AG09319 (cell line): Measurements from ENCODE around the gene ARSG.
"Not testable (repeated sequence)": the region's sequence is repeated elsewhere in the genome, so short reads cannot be mapped to it uniquely, and the experiment has no call there.

Source experiments
- DNase-seq: peaks from one replicate; pipeline ENCODE4 v3.0.0-alpha.2; 2010; ENCODE audit warnings: low read depth; ENCODE audit errors: extremely low read depth
- TF ChIP-seq, protein P1 (sequence below): IDR thresholded peaks from 2 replicates; pipeline ENCODE4 v1.5.1; 2011; ENCODE audit warnings: low read depth, mild to moderate bottlenecking, inconsistent platforms, low read length, moderate library complexity

The ARSG gene

DNA sequence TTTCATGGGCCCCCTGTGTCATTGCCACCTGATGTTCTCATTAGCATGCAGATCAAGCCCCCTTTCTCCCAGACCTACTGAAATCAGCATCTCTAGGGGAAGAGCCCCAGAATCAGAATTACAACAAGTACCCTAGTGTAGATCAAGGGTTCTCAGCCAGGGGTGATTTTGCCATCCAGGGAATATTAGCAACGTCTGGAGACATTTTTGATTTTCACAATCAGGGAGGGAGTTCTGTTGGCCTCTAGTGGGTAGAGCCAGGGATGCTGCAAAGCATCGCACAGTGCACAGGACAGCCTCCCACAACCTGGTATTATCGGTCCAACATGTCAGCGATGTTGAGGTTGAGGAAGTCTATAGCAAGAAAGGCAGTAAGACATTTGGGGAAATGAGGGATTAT lies 36.1 kb upstream of the ARSG start:
- no peak for DNase-seq
- TF ChIP-seq, protein P1, sequence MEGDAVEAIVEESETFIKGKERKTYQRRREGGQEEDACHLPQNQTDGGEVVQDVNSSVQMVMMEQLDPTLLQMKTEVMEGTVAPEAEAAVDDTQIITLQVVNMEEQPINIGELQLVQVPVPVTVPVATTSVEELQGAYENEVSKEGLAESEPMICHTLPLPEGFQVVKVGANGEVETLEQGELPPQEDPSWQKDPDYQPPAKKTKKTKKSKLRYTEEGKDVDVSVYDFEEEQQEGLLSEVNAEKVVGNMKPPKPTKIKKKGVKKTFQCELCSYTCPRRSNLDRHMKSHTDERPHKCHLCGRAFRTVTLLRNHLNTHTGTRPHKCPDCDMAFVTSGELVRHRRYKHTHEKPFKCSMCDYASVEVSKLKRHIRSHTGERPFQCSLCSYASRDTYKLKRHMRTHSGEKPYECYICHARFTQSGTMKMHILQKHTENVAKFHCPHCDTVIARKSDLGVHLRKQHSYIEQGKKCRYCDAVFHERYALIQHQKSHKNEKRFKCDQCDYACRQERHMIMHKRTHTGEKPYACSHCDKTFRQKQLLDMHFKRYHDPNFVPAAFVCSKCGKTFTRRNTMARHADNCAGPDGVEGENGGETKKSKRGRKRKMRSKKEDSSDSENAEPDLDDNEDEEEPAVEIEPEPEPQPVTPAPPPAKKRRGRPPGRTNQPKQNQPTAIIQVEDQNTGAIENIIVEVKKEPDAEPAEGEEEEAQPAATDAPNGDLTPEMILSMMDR, result no peak

DNA sequence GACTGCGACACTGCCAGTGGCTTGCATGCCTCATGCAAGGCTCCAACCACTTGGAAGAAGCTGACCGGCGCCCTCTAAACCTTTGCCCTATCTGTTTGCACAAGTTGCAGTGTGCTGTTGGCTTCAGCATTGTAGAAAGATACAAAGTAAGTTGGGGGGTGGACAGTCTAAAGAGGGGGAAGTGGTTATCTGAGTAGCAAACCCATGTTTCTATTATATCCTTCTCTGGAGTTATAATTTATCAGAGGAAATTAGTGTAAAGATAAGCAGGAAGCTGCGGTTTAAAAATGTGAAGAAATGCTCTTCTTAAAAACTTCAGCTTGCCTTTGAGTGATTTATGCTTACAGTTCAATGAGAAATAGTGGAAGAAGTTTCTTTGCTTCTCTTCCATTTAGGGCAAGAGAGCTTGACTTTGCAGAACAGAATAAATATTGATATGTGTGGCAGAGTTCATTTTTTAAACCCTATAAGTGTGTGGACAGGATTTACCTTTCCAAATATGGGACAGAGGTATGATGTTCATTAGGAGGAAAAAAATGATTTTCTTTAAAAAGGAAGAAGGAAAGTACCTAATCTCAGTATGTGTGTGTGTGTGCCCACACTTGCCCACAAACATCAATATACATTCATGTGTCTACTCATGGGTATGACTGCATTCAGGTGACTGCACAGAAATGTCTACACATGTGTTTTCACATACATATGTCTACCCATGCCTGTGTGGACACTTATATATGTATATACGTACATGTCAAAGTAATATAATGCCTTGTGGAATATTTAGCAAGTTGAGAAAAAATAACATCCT lies 35.4 kb upstream of the ARSG start:
- DNase-seq, result no peak
- TF ChIP-seq, protein P1, result no peak

DNA sequence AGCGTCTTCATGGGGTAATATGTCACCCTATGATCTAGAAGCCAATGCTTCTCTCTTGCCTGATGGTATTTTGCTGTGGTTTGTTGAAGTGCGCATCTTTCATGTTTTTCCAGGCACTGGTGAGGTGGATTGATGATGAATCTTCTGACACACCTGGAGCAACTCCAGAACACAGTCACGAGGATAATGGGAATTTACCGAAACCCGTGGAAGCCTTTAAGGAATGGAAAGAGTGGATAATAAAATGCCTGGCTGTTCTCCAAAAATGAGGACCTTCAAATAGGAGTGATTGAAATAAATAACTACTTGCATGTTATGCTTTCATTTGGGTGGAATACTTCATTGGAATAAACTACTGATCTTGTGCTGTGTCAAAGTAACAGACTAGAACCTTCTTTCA lies 34.6 kb upstream of the ARSG start:
- DNase-seq, result not testable (repeated sequence)

DNA sequence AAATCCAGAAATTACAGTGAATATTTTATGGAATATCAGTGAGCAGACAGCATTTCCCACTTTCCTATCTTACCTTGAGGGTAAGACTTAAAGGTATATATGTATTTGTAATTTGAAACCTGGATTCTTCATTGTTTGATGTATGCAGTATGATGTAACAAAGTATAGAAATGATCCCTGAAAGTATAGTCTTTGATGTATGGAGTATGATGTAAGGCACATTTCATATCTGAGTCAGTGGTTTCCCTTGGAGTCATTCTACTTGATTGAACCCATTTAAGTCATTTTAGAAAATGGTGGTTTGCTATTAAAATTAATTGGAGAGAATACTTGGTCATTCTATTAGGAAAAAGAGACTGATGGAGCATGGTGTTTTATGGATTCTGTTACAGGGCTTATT lies 33.4 kb upstream of the ARSG start:
- no peak for DNase-seq
- TF ChIP-seq, protein P1, result no peak

DNA sequence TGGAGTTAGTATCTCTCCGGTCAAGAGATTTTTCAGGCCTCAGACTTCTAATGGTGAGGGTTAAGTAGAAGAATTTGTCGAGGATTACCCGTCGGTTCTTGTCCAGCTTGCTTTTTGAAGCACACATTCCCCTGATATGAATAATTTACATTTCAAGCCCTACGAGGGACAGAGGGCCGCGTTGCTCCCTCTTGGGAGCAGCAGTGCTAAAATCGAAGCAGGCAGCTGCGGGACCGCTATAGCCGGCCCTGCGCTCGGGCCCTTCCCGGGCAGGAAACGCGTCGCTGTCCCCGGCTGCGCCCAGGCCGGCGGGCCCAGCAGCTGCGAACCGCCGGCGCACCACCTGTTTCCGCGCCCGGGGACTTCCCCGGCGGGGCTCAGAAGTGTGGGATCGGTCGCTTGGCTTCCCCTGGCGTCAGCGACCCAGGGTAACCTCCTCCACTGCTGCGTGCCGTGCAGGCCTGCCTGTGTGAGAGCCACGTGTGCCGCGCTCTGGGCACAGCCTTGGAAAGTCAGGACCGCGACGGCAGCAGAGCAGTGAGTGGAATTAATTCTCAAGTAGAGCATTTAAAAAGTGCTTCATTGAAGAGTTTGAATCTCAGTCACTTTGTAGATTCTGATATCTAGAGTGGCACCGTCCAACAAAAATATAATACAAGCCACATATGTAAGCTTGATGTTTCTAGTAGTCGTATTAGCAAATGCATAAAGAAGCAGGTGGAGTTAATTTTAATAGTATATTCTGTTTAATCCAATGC lies 32.2 kb upstream of the ARSG start:
- not testable (repeated sequence) for DNase-seq

DNA sequence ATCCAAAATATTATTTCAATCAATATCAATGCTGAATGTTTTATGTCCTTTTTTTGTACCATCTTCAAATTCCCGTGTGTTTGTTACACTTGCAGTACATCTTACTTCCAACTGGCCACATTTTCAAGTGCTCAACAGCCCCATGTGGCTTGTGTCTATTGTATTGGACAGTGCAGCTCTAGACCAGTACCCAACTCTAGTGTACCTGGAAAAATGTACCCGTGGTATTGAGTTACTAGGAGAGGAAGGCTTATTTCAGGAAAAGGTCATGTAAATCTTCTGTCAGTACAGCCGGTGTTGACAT lies 31.7 kb upstream of the ARSG start:
- DNase-seq, result not testable (repeated sequence)

DNA sequence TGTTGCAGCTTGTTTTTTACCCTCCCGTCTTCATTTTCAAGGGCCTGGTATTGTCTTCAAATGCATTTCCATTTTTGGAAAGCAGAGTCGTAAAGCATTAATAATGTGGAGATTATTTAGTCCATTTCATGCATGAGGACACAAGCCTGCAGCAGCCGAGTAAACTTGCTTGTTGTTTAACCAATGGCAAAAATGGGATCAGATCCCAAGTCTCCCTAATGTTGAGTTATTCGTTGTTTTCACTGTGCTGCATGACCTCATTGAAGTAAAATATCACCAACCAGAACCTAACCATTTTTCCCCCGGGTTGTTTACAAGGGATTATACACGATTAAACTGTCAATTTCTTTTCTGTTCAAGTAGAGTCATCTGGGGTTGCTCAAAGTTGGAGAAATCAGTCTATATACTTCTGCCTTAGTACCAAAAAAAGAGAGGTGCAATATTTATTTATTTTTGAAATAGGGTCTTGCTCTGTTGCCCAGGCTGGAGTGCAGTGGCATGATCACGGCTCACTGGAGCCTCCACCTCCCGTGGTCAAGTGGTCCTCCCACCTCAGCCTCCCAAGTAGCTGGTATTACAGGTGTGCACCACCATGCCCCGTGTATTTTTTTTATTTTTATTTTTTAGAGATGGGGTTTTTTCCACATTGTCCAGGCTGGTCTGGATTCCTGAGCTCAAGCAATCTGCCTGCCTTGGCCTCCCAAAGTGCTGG lies 31.1 kb upstream of the ARSG start:
- DNase-seq, result no peak

DNA sequence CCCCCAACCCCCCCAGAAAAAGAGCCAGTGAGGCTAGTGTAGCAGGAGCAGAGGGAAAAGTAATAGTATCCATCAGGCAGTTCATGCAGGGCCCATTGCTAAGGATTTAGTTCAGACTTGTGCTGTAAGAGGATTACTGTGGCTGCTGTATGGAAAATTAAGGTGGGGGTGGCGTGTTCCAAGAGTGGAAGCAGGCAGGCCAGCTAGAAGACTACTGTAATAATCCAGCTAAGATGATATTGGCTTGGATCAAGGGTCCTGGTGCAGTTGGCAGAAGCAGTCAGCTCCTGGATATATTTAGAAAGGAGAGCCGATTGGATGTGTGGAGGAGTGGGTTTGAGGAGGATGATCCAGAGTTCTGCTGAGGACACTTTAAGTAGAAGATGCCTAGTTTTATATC lies 28.8 kb upstream of the ARSG start:
- DNase-seq, result not testable (repeated sequence)

More for the DNA sequence above, 31.1 kb upstream of the ARSG start:
- TF ChIP-seq, protein P1, result no peak

DNA sequence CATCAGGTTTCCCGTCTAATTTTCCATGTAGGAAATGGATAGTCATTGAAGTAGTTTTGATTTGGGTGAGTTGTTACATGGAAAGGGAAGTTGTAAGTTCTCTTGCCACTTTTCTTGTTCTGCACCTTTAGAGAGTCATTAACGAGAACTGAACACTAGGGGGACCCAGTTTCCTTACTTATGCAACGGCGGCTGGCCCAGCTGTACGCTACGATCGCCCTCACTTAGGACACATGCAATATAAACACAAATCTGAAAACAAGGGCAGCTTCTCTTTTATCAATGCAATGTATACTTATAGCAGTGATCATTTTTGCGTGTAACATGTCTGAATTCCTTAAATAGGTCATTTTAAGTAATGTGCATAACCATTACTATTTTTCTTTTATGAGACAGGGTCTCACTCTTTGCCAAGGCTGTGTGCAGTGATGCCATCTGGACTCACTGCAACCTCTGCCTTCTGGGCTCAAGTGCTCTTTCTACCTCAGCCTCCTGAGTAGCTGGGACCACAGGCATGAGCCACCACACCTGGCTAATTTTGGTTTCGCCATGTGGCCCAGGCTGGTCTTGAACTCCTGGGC lies 28.1 kb upstream of the ARSG start:
- not testable (repeated sequence) for DNase-seq
- TF ChIP-seq, protein P1, result peak; percentile 37

DNA sequence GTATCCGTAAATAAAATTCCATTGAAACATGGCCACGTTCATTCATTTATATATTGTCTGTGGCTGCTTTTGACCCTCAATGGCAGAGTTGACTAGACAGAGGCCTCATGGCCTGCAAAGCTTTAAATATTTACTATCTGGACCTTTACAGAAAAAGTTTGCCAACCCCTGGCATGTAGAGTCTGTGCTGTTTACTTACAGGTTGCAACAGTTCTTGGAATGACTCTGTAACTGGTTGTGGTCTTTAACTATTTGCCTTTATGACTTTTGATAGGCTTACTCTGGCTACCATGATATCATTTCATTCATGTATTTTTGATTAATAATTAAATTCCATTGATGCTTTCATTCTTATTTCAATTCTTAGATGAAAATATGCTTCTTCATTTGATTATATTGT lies 25.5 kb upstream of the ARSG start:
- peak; percentile 7 for DNase-seq
